IPS-15b (cell line): ENCODE data around the gene STX1B.

ENCODE experiments used
- H3K27me3 ChIP-seq: one replicate; pipeline ENCODE4 v1.6.1; 2013; ENCODE audit warnings: low read length; ENCODE audit not compliant: control insufficient read depth, insufficient read depth
- H3K36me3 ChIP-seq: one replicate; pipeline ENCODE4 v1.6.1; 2013; ENCODE audit warnings: low read length; ENCODE audit not compliant: control insufficient read depth, insufficient read depth
- H3K4me1 ChIP-seq: one replicate; pipeline ENCODE4 v1.6.1; 2013; ENCODE audit warnings: mild to moderate bottlenecking, low read length; ENCODE audit not compliant: control insufficient read depth, insufficient read depth
- H3K4me3 ChIP-seq: one replicate; pipeline ENCODE4 v1.5.1; 2013; ENCODE audit warnings: low read depth, low read length
- H3K9ac ChIP-seq: one replicate; pipeline ENCODE4 v1.6.1; 2013; ENCODE audit warnings: low read depth, mild to moderate bottlenecking, low read length
- H3K9me3 ChIP-seq: one replicate; pipeline ENCODE4 v1.6.1; 2013; ENCODE audit warnings: mild to moderate bottlenecking, low read length; ENCODE audit not compliant: control insufficient read depth, insufficient read depth

The STX1B gene

DNA sequence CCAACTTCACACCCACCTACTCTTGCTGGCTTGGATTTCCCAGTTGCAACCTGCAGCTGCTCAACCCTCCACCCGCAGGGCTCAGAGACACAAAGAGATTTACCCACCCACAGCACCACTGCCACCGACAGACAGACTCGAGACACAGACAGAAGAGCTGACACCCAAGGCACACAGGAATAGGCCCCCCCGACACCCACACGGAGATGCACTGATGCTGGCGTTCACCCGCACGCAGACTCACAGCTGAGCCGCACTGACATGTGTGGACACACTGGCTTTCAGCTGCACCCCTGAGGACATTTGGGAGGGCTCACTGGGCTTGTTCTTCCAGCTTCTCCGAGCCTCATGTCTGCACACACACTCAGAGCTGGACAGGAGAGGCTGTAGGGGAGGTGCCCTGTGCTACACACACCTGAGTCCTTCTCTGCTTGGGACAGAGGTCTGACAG lies 8.2 kb downstream of the STX1B start:
- Histone ChIP-seq H3K4me1 (peaks cover 12% of the 10 kb centered on the region), H3K9me3 (no peaks in the 10 kb centered on the region), H3K9ac (no peak overlapping the region), H3K27me3 (no peaks in the 10 kb centered on the region), H3K4me3 (no peak overlapping the region), H3K36me3 (no peaks in the 10 kb centered on the region)

DNA sequence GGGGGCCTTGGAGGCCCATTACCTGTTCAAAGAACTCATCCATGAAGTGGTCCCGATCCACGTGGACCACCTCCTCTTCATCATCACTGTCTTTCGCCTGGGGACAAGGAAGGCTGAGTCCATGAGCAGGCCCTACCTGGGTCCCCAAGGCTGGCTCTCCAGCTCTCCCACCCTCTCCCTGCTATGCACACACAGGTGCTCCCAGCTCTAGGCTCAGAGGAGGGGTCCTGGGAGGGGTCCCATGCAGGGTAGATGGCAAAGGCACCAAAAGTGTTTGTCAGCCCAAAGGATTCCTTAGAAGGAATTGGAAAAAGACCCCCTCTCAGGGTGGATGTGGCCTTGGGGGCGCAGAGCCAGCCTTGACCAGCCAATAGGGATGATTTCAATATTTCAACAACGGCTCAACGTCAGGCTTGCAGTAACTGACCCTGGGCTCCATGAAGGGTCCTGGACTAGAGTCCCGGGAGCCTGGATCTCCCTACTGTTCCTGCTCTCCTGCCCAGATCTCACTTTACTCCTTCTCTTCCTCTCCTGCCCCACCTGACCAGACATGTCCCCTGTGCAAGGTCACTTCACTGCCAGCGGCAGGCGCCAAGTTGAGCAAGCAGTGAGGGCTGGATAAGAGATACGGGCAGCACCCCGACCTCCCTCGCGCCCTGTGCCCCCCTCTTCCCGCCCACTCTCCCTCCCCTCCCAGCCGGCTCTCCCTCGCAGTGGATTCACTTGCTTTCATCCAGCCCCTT lies 8.8 kb downstream of the STX1B start:
- no peaks in the 10 kb centered on the region for H3K27me3 ChIP-seq
- no peaks in the 10 kb centered on the region for H3K36me3 ChIP-seq
- H3K9me3 ChIP-seq = no peaks in the 10 kb centered on the region
- H3K4me1 ChIP-seq = peaks cover 12% of the 10 kb centered on the region
- no peak overlapping the region for H3K4me3 ChIP-seq
- H3K9ac ChIP-seq = no peak overlapping the region

DNA sequence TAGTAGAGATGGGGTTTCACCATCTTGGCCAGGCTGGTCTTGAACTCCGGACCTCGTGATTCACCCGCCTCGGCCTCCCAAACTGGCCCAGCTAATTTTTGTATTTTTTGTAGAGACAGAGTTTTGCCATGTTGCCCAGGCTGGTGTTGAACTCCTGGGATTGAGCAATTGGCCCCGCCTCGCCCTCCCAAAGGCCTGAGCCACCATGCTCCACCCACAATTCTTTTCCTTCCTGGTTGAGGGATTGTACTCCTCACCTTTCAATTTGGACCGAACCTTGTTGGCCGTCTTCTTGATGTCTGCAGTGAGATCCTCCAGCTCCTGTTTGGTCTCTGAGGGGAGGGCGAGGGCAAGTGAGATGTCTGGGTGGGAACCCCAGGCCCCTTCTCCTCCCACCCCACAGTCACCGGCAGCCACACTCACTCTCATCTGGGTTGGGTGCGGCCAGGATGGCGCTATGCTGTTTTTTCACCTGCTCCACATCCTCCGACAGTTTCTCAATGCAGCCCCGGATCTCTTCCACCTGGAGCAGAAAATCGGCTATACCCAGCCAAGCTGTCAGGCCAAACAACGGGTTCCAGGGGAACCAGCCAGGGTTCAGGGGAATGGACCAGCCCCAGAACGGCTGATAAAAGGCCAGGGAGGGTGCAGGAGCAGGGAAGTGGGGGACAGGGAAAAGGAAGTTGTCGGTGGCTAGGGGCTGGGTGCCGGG lies 9.6 kb downstream of the STX1B start:
- peaks cover 12% of the 10 kb centered on the region for H3K4me1 ChIP-seq
- no peaks in the 10 kb centered on the region for H3K36me3 ChIP-seq
- H3K9ac ChIP-seq = no peak overlapping the region
- H3K9me3 ChIP-seq = no peaks in the 10 kb centered on the region
- H3K4me3 ChIP-seq = no peak overlapping the region
- no peaks in the 10 kb centered on the region for H3K27me3 ChIP-seq

DNA sequence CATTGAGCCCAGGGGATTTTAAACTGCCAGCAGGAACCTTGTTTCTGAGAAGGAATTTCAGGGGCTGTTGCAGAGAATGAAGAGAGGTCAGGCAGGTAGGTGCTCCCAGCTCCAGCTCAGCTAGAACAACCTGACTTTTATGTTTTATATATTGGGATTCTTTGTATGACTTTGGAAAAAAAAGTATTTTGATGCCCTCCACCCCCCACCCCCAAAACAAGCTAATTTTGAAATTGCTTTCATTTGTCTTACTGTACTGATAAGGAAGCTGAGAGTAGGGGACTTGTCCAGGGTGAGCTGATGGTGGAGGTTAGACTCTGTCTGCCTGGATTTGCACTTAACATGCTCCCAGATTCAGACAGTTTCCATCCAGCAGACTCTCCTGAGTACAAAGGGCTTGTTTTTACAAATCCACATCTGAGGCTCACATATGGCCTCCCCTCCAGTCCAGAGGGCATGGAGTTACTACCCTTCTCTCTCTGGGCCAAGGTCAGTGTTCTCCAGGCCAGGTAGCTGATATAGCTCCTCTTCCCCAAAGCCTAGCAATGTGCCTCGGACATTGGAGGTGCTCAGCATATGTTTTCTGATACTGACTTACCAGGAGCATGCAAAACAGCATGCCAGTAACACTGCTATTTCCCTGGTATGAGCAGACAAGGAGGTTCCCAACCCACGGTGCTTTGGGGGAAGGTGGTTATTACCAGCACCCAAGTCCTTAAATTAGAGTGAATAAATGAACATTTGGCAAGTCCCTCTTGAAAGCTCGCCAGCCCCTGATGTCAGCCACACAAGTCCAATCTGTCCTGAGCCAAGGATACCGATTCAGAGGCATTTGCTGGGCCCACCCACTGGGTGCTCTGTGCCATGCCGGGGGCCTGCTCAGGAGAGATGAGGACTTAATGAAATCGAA lies 11.3 kb downstream of the STX1B start:
- Histone ChIP-seq H3K9ac (no peak overlapping the region), H3K27me3 (no peaks in the 10 kb centered on the region), H3K9me3 (no peaks in the 10 kb centered on the region), H3K36me3 (no peaks in the 10 kb centered on the region), H3K4me1 (peaks cover 12% of the 10 kb centered on the region), H3K4me3 (no peak overlapping the region)

DNA sequence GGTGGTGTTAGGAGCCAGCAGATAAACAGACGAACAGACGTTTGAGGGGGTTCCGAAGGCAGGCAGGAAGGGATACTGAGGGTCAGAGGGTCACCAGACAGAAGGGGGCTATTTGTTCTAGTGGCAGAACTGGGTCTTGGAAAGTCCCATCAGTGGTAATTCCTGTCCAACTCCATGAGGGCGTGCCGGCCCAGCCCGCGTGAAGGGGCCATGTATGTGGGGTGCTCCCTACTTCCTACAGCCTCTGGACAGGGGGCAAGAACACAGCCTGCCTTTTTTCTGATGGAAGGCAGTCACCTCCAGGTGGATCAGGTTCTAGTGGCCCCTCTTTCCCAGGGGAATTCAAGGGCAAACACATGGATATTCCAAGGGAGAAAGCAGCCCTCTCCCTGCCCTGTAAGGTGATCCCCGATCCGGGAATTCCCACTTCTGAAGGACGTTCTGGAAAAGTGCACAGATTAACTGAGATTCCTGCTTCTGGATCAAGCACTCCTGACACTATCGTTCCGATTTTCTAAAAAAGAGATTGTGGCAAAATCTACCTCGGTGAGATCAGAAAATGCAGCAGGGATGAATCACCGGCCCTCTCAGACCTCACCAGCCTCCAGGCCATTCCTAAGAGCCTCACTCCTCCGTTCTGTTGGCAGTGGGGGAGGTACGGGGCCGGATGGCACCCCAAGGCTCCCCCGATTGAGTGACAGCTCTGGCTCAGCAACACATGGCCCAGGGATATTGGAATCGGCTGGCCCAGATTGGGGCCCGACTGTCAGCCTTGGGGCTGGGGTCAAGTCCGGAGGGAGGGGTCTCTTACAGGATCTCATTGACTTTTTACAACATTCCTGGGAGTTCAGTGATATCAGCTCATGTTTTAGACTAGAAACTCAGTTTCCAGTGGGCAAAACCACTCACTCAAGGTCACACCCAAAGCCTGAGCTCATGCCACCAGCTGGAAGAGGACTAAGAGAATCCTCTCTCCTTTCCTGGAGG lies 12.4 kb downstream of the STX1B start:
- peaks cover 12% of the 10 kb centered on the region for H3K4me1 ChIP-seq
- no peak overlapping the region for H3K9ac ChIP-seq
- H3K9me3 ChIP-seq = no peaks in the 10 kb centered on the region
- H3K36me3 ChIP-seq = no peaks in the 10 kb centered on the region
- peak overlapping the region; percentile 71 for H3K4me3 ChIP-seq
- H3K27me3 ChIP-seq = no peaks in the 10 kb centered on the region

DNA sequence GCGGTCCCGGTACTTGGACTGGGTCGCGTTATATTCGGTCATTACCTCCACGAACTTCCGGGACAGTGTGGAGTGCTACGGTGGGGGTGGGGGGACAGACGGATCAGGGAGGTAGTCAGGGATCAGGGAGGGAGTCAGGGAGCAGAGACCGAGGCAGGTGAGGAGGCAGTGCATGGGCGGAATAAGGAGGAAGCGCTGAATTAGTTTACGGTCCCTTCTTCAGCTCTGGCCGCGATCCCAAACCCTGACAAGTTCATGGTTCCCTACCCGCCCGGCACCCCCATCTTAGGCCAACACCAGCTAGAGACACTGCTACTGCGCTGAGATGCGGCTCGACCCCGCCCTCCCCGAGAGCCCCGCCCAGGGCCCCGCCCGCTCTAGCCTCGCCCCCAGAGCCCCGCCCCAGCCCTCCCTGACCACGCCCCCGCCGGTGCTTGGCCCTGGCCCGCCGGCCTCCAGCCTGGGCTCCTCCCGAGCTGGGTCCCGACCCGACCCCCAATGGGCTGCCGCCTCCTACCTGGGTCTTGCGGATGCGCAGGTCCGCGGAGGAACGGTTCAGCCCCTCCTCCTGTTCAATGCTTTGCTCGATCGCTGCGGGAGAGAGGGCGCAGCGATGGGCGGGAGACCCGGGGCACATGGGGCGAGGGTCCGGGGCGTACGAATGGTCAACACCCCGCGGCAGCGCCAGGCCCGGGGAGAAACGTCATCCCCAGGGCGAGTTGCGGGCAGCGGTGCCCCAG lies 13.3 kb downstream of the STX1B start:
- Histone ChIP-seq H3K4me1 (peaks cover 12% of the 10 kb centered on the region), H3K9me3 (no peaks in the 10 kb centered on the region), H3K27me3 (no peaks in the 10 kb centered on the region), H3K36me3 (no peaks in the 10 kb centered on the region), H3K9ac (no peak overlapping the region), H3K4me3 (peak overlapping the region; percentile 83)

DNA sequence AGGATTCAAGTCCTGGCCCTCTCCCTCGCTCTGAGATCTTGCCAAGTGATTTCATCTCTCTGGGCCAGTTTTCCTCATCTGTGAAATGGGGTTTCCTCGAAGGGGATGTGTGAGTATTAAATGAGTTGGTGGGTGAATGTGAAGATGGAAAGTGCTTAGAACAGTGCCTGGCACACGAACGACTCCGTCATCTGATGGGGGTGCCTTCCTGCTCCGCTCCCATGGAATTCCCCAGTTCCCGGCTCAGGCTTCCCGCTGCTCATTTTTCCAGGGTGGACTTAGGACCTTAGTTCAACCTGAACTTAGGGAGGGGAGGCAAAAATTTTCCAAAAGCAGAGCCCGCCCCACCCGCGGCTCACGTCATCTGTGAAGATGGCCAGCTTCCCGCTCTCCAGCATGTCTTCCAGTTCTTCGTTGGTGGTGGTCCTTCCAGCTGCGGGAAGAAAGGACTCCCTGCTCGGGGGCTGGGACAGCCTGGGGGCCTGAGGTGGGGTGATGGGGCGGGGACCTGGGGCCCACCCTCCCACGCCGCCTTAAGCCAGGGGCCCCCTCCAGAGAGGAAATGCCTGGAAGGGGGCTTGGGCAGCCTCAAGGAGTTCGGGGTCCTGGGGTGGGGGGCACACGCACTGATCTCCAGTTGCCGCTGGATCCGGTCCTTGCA lies 14.0 kb downstream of the STX1B start:
- Histone ChIP-seq H3K4me1 (peaks cover 12% of the 10 kb centered on the region), H3K9ac (no peak overlapping the region), H3K27me3 (no peaks in the 10 kb centered on the region), H3K36me3 (no peaks in the 10 kb centered on the region), H3K9me3 (no peaks in the 10 kb centered on the region), H3K4me3 (peak overlapping the region; percentile 83)

DNA sequence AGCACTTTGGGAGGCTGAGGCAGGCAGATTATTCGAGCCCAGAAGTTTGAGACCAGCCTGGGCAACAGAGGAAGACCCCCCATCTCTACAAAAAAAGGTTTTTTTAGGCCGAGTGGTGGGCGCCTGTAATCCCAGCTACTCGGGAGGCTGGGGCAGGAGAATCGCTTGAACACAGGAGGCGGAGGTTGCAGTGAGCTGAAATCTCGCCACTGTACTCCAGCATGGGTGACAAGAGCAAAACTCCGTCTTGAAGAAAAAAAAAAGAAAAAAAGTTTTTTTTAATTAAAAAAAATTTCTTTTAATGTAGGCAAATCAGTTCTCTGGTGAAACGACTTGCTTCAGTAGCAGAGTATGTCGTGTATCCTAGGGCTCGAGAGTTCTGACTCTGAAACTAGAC lies 14.5 kb downstream of the STX1B start:
- Histone ChIP-seq H3K4me1 (peaks cover 12% of the 10 kb centered on the region), H3K4me3 (peak overlapping the region; percentile 83), H3K9me3 (no peaks in the 10 kb centered on the region), H3K36me3 (peaks cover 3% of the 10 kb centered on the region), H3K27me3 (no peaks in the 10 kb centered on the region), H3K9ac (no peak overlapping the region)

DNA sequence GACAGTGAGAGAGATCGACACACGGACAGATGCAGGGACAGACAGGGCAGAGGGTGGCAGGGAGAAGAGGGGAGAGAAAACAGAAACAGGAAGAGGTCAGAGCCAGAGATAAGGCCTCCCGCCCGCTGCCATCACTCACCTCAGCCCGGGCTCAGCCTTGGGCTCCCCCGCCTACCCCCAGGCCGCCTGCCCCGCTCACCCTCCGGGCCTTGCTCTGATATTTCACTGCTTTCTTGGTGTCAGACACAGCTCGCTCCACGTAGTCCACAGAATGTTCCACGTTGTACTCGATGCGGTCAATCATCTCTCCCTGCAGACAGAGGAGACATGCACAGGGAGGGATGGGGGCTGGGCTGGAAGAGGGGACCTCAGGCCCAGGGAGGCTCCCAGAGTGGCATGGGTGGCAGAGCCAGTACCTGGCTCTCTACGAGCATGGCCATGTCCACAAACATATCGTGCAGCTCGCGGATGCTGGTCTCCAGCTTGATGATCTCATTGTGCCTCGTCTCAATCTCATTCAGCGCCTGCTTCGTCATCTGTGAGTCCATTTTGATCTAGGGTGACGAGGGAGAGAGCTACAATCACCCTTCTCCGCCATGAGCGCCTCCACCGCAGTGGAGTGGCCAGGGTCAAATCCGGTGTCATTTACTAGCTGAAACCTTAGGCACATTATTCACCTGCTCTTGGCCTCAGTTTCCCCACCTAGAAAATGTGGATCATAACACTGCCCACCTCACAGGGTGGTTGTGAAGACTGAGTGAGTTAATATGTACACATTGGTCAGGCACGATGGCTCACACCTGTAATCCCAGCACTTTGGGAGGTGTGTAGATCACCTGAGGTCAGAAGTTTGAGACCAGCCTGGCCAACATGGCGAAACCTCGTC lies 17.3 kb downstream of the STX1B start:
- no peaks in the 10 kb centered on the region for H3K9me3 ChIP-seq
- H3K4me1 ChIP-seq = peaks cover 6% of the 10 kb centered on the region
- H3K9ac ChIP-seq = no peak overlapping the region
- H3K36me3 ChIP-seq = peaks cover 5% of the 10 kb centered on the region
- no peak overlapping the region for H3K4me3 ChIP-seq
- no peaks in the 10 kb centered on the region for H3K27me3 ChIP-seq
